ENCODE measurements around the gene SRPK2. TPM values are rescaled to one million over a fixed set of nuclear protein-coding genes. Genes with fewer than 3 reads are reported as not detected.
A peak's percentile ranks its signal among the peaks of the same experiment; 100 is the strongest.

Gene SRPK2
- total RNA-seq, 2 donors from 2014 or later = 26.5 to 31.1 TPM

DNA sequence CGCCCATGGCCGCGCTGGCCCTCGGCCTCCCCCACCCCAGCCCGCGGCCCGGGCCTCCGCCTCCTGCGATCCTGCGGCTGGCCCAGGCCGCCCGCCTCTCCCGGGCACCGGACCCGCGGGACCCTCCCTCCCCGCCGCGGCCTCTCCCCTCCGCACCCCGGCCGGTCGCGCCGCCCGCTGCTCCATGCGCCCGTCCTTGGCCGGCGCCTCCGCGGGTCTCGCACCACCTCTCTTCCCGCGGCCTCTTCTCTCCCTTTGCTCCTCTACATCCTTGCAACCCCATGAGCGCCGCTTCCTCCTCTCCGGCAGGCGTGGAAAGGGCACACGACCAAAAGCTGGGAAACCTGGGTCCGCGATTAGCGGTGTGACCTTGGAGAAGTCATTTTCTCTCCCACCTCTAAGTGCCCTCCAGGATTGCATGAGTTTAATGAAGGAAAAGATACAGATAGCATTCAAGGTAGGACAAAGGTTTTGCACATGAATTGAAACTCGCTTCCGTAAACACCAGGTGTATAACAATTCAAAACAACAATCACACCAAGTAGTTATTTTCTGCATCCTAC, 448 bp upstream of the SRPK2 start:
- DNase-seq (ENCODE audit: low spot score) (no peak), ATAC-seq (ENCODE audit: insufficient number of reproducible peaks, low FRiP score, low read depth) (peak; percentile 26)
- Histone ChIP-seq H3K27ac (no peak overlapping the region), H3K36me3 (no peaks in the 10 kb centered on the region), H3K4me1 (ENCODE audit: control insufficient read depth in 1 of 2, low read depth in 2 of 2) (peaks cover 9 to 11% of the 10 kb centered on the region in 2 donors), H3K4me3 (peak overlapping the region; percentile 91), H3K27me3 (replicated peaks; ENCODE audit: insufficient read depth) (no peaks in the 10 kb centered on the region), H3K9me3 (no peaks in the 10 kb centered on the region)
- TF ChIP-seq, protein P1, sequence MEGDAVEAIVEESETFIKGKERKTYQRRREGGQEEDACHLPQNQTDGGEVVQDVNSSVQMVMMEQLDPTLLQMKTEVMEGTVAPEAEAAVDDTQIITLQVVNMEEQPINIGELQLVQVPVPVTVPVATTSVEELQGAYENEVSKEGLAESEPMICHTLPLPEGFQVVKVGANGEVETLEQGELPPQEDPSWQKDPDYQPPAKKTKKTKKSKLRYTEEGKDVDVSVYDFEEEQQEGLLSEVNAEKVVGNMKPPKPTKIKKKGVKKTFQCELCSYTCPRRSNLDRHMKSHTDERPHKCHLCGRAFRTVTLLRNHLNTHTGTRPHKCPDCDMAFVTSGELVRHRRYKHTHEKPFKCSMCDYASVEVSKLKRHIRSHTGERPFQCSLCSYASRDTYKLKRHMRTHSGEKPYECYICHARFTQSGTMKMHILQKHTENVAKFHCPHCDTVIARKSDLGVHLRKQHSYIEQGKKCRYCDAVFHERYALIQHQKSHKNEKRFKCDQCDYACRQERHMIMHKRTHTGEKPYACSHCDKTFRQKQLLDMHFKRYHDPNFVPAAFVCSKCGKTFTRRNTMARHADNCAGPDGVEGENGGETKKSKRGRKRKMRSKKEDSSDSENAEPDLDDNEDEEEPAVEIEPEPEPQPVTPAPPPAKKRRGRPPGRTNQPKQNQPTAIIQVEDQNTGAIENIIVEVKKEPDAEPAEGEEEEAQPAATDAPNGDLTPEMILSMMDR (IDR thresholded peaks at IDR 0.05) = no peak

DNA sequence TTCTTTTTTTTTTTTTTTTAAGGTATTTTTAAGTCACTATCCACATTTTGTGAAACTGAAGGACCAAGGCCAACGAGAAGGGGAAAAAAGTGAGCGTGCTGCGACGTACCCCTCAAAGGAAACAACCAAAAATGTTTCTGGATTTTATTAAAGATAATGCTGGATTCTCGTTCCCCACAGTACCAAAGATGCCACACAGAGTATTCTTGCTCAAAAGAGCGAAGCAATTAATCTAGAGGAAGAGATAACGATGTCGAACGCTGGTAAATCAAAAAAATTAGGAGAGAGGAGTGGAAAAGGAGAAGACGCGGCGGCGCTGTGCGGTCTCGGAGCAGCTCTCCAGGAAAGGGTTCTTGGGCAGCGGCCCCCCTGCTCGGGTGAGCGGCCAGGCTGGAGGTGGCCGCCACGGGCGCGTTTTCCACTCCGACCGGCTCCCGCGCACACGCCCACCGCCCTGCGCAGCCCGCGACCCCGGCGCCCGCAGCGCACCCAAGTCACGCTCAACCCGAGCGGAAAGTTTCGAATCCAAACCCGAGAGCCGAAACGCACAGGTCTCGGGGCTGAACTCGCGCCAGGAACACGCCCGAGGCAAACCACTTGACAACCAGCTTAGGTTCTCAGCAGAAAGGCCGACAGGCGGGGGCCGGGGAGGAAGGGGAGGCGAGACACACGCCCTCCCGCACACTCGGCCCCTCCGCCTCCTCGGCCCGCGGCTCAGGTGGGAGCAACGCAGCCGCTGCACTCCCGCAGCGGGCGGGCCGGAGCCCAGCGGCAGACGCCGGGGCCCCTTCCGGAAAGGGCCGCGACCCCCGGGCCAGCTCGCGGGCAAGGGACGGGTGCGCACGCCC, 989 bp downstream of the SRPK2 start:
- TF ChIP-seq, protein P1 (IDR thresholded peaks at IDR 0.05) = no peak
- Histone ChIP-seq H3K9me3 (no peaks in the 10 kb centered on the region), H3K27me3 (replicated peaks; ENCODE audit: insufficient read depth) (no peaks in the 10 kb centered on the region), H3K4me3 (peak overlapping the region; percentile 91), H3K36me3 (no peaks in the 10 kb centered on the region), H3K4me1 (ENCODE audit: control insufficient read depth in 1 of 2, low read depth in 2 of 2) (peaks cover 9 to 11% of the 10 kb centered on the region in 2 donors), H3K27ac (no peak overlapping the region)
- DNase-seq (ENCODE audit: low spot score) = no peak
- peak; percentile 24 for ATAC-seq (ENCODE audit: insufficient number of reproducible peaks, low FRiP score, low read depth)

DNA sequence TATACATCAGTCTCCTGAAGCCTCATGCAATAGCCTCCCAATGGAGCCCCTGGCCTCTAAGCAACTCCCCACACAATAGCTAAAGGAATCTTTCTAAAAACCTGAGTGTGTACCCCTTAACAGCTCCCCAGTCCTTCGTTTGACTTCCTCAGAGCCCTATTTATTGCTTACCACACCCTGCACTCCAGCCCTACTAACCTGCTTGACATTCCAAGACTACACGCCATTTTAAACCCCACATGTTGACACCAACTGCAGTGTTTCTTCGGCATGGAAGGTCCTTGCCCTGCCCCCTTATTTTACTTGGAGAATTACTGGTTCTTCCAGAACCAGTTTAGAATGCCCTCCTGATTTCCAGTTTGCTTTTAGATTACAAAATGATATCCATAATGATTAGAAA, 10.8 kb downstream of the SRPK2 start:
- no peaks in the 10 kb centered on the region for H3K9me3 ChIP-seq
- H3K27me3 ChIP-seq (replicated peaks; ENCODE audit: insufficient read depth) = no peaks in the 10 kb centered on the region
- no peaks in the 10 kb centered on the region for H3K36me3 ChIP-seq
- no peaks in the 10 kb centered on the region for H3K4me1 ChIP-seq (ENCODE audit: control insufficient read depth in 1 of 2, low read depth in 2 of 2)
- no peak for DNase-seq (ENCODE audit: low spot score)
- TF ChIP-seq, protein P1 (IDR thresholded peaks at IDR 0.05) = no peak
- H3K27ac ChIP-seq = no peak overlapping the region
- ATAC-seq (ENCODE audit: insufficient number of reproducible peaks, low FRiP score, low read depth) = no peak
- H3K4me3 ChIP-seq = no peak overlapping the region

GRCh38 chr7:105376908-105377533, 11.7 kb downstream of the SRPK2 start:
- H3K36me3 ChIP-seq = no peaks in the 10 kb centered on the region
- no peaks in the 10 kb centered on the region for H3K9me3 ChIP-seq
- H3K27ac ChIP-seq = no peak overlapping the region
- H3K4me1 ChIP-seq (ENCODE audit: control insufficient read depth in 1 of 2, low read depth in 2 of 2) = no peaks in the 10 kb centered on the region
- no peak for DNase-seq (ENCODE audit: low spot score)
- TF ChIP-seq, protein P1 (IDR thresholded peaks at IDR 0.05) = no peak
- H3K27me3 ChIP-seq (replicated peaks; ENCODE audit: insufficient read depth) = no peaks in the 10 kb centered on the region
- no peak overlapping the region for H3K4me3 ChIP-seq
- no peak for ATAC-seq (ENCODE audit: insufficient number of reproducible peaks, low FRiP score, low read depth)

DNA sequence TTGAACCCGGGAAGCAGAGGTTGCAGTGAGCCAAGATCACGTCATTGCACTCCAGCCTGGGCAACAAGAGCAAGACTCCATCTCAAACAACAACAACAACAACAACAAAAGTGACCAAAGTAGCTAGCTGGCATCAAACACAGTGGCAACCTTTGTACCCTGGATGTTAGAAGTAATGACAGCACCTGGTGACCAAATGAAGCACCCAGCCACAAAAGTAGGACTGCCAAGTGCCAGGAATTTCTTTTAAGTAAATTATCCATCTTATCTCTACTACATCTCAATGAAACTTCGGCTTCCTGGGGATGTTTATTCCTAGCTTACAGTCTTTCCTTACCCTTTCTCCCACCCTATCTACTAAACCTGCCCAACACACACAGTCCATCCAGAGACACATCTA, 18.8 kb downstream of the SRPK2 start:
- DNase-seq (ENCODE audit: low spot score) (no peak), ATAC-seq (ENCODE audit: insufficient number of reproducible peaks, low FRiP score, low read depth) (no peak)
- H3K9me3 ChIP-seq = no peaks in the 10 kb centered on the region
- no peak overlapping the region for H3K4me3 ChIP-seq
- TF ChIP-seq, protein P1 (IDR thresholded peaks at IDR 0.05) = no peak
- H3K27me3 ChIP-seq (replicated peaks; ENCODE audit: insufficient read depth) = no peaks in the 10 kb centered on the region
- H3K27ac ChIP-seq = no peak overlapping the region
- H3K36me3 ChIP-seq = no peaks in the 10 kb centered on the region
- peaks cover 5% of the 10 kb centered on the region in 2 donors for H3K4me1 ChIP-seq (ENCODE audit: control insufficient read depth in 1 of 2, low read depth in 2 of 2)

Measured in thoracic aorta (tissue), 2 donors.